H9 (cell line): Measurements from ENCODE around the gene PDZD8. TPM values are rescaled to one million over a fixed set of nuclear protein-coding genes. Genes with fewer than 3 reads are reported as not detected.

ENCODE experiments used
- DNase-seq: peaks from one replicate; pipeline ENCODE4 v3.0.0-alpha.2; 2017
- H2AFZ ChIP-seq: one replicate; pipeline ENCODE4 v1.6.1; 2013; ENCODE audit warnings: mild to moderate bottlenecking, low read length, control low read depth, moderate library complexity
- H2AK5ac ChIP-seq: 2 replicates; pipeline ENCODE4 v1.6.1; 2013; ENCODE audit warnings: low read length, control low read depth, mixed read lengths; ENCODE audit not compliant: insufficient read length
- H2BK120ac ChIP-seq: one replicate; pipeline ENCODE4 v1.6.1; 2013; ENCODE audit warnings: low read depth, mild to moderate bottlenecking, low read length, control low read depth, inconsistent platforms; ENCODE audit not compliant: poor library complexity, severe bottlenecking
- H2BK12ac ChIP-seq: 2 replicates; pipeline ENCODE4 v1.6.1; 2013; ENCODE audit warnings: low read length, control low read depth, mixed read lengths, low read depth; ENCODE audit not compliant: insufficient read length
- H2BK15ac ChIP-seq: 2 replicates; pipeline ENCODE4 v1.6.1; 2013; ENCODE audit warnings: low read depth, low read length, control low read depth
- H2BK20ac ChIP-seq: one replicate; pipeline ENCODE4 v1.6.1; 2013; ENCODE audit warnings: low read depth, mild to moderate bottlenecking, low read length, control low read depth, inconsistent platforms; ENCODE audit not compliant: poor library complexity, severe bottlenecking
- H2BK5ac ChIP-seq: 2 replicates; pipeline ENCODE4 v1.6.1; 2013; ENCODE audit warnings: low read length, control low read depth, mixed read lengths; ENCODE audit not compliant: insufficient read length
- H3K14ac ChIP-seq: 2 replicates; pipeline ENCODE4 v1.6.1; 2013; ENCODE audit warnings: low read length, control low read depth; ENCODE audit not compliant: insufficient read depth
- H3K18ac ChIP-seq: 2 replicates; pipeline ENCODE4 v1.6.1; 2013; ENCODE audit warnings: low read depth, mild to moderate bottlenecking, mixed read lengths, low read length, control low read depth; ENCODE audit not compliant: insufficient read length
- H3K23ac ChIP-seq: 2 replicates; pipeline ENCODE4 v1.6.1; 2013; ENCODE audit warnings: low read length, control low read depth, mixed read lengths, low read depth; ENCODE audit not compliant: insufficient read length
- H3K23me2 ChIP-seq: 2 replicates; pipeline ENCODE4 v1.6.1; 2013; ENCODE audit warnings: low read depth, mild to moderate bottlenecking, mixed read lengths, low read length, control low read depth; ENCODE audit not compliant: insufficient read length, poor library complexity, severe bottlenecking
- H3K27ac ChIP-seq: 2 replicates; pipeline ENCODE4 v1.5.1; 2013; ENCODE audit warnings: low read length, control low read depth, mixed read lengths, low read depth; ENCODE audit not compliant: insufficient read length
- H3K27me3 ChIP-seq: 2 replicates; pipeline ENCODE4 v1.6.1; 2013; ENCODE audit warnings: low read length, control low read depth, inconsistent platforms; ENCODE audit not compliant: insufficient read depth
- H3K4ac ChIP-seq: 2 replicates; pipeline ENCODE4 v1.6.1; 2013; ENCODE audit warnings: low read depth, mild to moderate bottlenecking, control low read depth, inconsistent platforms, low read length, moderate library complexity
- H3K4me1 ChIP-seq: 2 replicates; pipeline ENCODE4 v1.6.1; 2013; ENCODE audit warnings: low read length, control low read depth, inconsistent platforms; ENCODE audit not compliant: insufficient read depth
- H3K4me2 ChIP-seq: 2 replicates; pipeline ENCODE4 v1.6.1; 2013; ENCODE audit warnings: low read length, control low read depth, mixed read lengths; ENCODE audit not compliant: insufficient read length, insufficient read depth
- H3K56ac ChIP-seq: 2 replicates; pipeline ENCODE4 v1.6.1; 2013; ENCODE audit warnings: low read depth, mild to moderate bottlenecking, mixed read lengths, low read length, control low read depth; ENCODE audit not compliant: insufficient read length
- H3K79me1 ChIP-seq: 2 replicates; pipeline ENCODE4 v1.6.1; 2013; ENCODE audit warnings: low read depth, mild to moderate bottlenecking, moderate library complexity, low read length, control low read depth, inconsistent platforms; ENCODE audit not compliant: insufficient read depth, poor library complexity, severe bottlenecking
- H3K79me2 ChIP-seq: 2 replicates; pipeline ENCODE4 v1.6.1; 2013; ENCODE audit warnings: low read length, control low read depth, inconsistent platforms; ENCODE audit not compliant: insufficient read depth
- H3K9ac ChIP-seq: 2 replicates; pipeline ENCODE4 v1.6.1; 2013; ENCODE audit warnings: low read length, control low read depth, mixed read lengths; ENCODE audit not compliant: insufficient read length; ENCODE audit errors: extremely low read depth
- H3K9me3 ChIP-seq: one replicate; pipeline ENCODE4 v1.6.1; 2013; ENCODE audit warnings: low read depth, low read length, inconsistent platforms; ENCODE audit not compliant: control insufficient read depth
- H3T11ph ChIP-seq: one replicate; pipeline ENCODE4 v1.6.1; 2013; ENCODE audit warnings: mild to moderate bottlenecking, low read length, control low read depth, inconsistent platforms
- H4K20me1 ChIP-seq: one replicate; pipeline ENCODE4 v1.6.1; 2013; ENCODE audit not compliant: control insufficient read depth, insufficient read length, insufficient read depth
- H4K5ac ChIP-seq: 2 replicates; pipeline ENCODE4 v1.6.1; 2013; ENCODE audit warnings: low read depth, mild to moderate bottlenecking, mixed read lengths, low read length, control low read depth; ENCODE audit not compliant: insufficient read length
- H4K8ac ChIP-seq: replicated peaks from 2 replicates; pipeline ENCODE4 v1.6.1; 2013; ENCODE audit warnings: low read length, control low read depth, mixed read lengths, low read depth; ENCODE audit not compliant: insufficient read length
- H4K91ac ChIP-seq: 2 replicates; pipeline ENCODE4 v1.6.1; 2013; ENCODE audit warnings: low read depth, mild to moderate bottlenecking, moderate library complexity, mixed read lengths, low read length, control low read depth; ENCODE audit not compliant: insufficient read length
- H3K27ac Mint-ChIP-seq, 3 experiments: 2 replicates in 2 of 3; 3 replicates in 1 of 3; pipeline ENCODE4 v1.8.0; 2020 to 2021; ENCODE audit warnings: mixed read lengths in 3 of 3, mild to moderate bottlenecking in 1 of 3, moderate library complexity in 1 of 3
- H3K27me3 Mint-ChIP-seq: 2 replicates; pipeline ENCODE4 v1.8.0; 2021; ENCODE audit warnings: low read depth, mild to moderate bottlenecking, moderate library complexity, mixed read lengths
- H3K36me3 Mint-ChIP-seq, 3 experiments: 2 replicates in 2 of 3; 3 replicates in 1 of 3; pipeline ENCODE4 v1.8.0; 2020 to 2021; ENCODE audit warnings: low read depth in 3 of 3, mixed read lengths in 3 of 3; ENCODE audit not compliant: insufficient read depth in 1 of 3
- H3K4me1 Mint-ChIP-seq, 2 experiments: 2 replicates each; pipeline ENCODE4 v1.8.0; 2020; ENCODE audit warnings: mixed read lengths in 2 of 2
- H3K4me3 Mint-ChIP-seq, 2 experiments: 2 replicates in 1 of 2; 3 replicates in 1 of 2; pipeline ENCODE4 v1.8.0; 2020 to 2021; ENCODE audit warnings: mild to moderate bottlenecking in 2 of 2, mixed read lengths in 2 of 2, moderate library complexity in 1 of 2
- H3K9me3 Mint-ChIP-seq, 2 experiments: 2 replicates in 1 of 2; 3 replicates in 1 of 2; pipeline ENCODE4 v1.8.0; 2020; ENCODE audit warnings: mild to moderate bottlenecking in 2 of 2, mixed read lengths in 2 of 2, moderate library complexity in 1 of 2
- CTCF ChIP-seq: fragments of 200-600 bp; sonication (generic); conservative IDR thresholded peaks from 3 replicates; pipeline ENCODE4 v1.8.0; 2021; ENCODE audit warnings: antibody characterized with exemption, mild to moderate bottlenecking
- WGBS: extraction: QIAGEN DNeasy Blood & Tissue Kit; methylation state at CpG from one replicate; pipeline ENCODE4 v1.1.7; 2013; ENCODE audit warnings: missing lambda C conversion rate, low lambda C conversion rate, mixed read lengths; ENCODE audit not compliant: insufficient read length; ENCODE audit errors: extremely low coverage; 5-methylcytosine and 5-hydroxymethylcytosine counted together
- total RNA-seq: library from RNA; stranded (reverse); gene quantifications from 2 replicates; pipeline ENCODE4 v1.2.1, GENCODE V29; 2021

The PDZD8 gene
- total RNA-seq, 1 experiment from 2014 or later, result 38.2 TPM

GRCh38 chr10:117382861-117383260, 7.6 kb upstream of the PDZD8 start:
- H3K36me3 Mint-ChIP-seq, result no peaks in the 10 kb centered on the region
- Histone ChIP-seq H3K4me2 (no peak overlapping the region), H3K9ac (no peak overlapping the region), H2AFZ (no peak overlapping the region), H3K18ac (no peak overlapping the region), H3K27ac (no peak overlapping the region), H3K23ac (no peak overlapping the region), H3T11ph (no peak overlapping the region), H4K91ac (no peak overlapping the region), H2BK12ac (no peak overlapping the region), H3K56ac (no peak overlapping the region), H3K23me2 (no peaks in the 10 kb centered on the region), H3K14ac (no peak overlapping the region), H3K79me2 (no peaks in the 10 kb centered on the region), H3K79me1 (no peaks in the 10 kb centered on the region), H2BK5ac (no peak overlapping the region), H2BK20ac (no peak overlapping the region), H2BK15ac (no peak overlapping the region), H3K4me1 (0 out of 2 replicates have a peak, but pooled peaks cover 2% of the 10 kb centered on the region), H2AK5ac (no peak overlapping the region), H3K9me3 (no peaks in the 10 kb centered on the region), H3K27me3 (no peaks in the 10 kb centered on the region), H2BK120ac (no peak overlapping the region), H4K20me1 (no peaks in the 10 kb centered on the region), H4K5ac (no peak overlapping the region), H3K4ac (no peak overlapping the region), H4K8ac (no peak overlapping the region)
- no peaks in the 10 kb centered on the region for H3K9me3 Mint-ChIP-seq
- no CpG with 5 or more reads among the region's 1 CpG for WGBS
- peaks cover 57% of the 10 kb centered on the region for H3K27me3 Mint-ChIP-seq
- H3K27ac Mint-ChIP-seq, result no peak overlapping the region
- no peak for DNase-seq
- no peak overlapping the region for H3K4me3 Mint-ChIP-seq
- peaks cover 6 to 9% of the 10 kb centered on the region in 2 experiments; a peak in 3 of 4 replicates for H3K4me1 Mint-ChIP-seq
- TF ChIP-seq CTCF, result no peak
